ENCODE results near the gene CAMKK2. TPM values are rescaled to one million over a fixed set of nuclear protein-coding genes. Genes with fewer than 3 reads are reported as not detected.
"Not testable (repeated sequence)": the region's sequence is repeated elsewhere in the genome, so short reads cannot be mapped to it uniquely, and the experiment has no call there.

The CAMKK2 gene
- total RNA-seq, 1 donor from 2014 or later: 34.4 TPM

- H3K36me3 Mint-ChIP-seq: no peaks in the 10 kb centered on the region
- no peak overlapping the region for H3K27ac Mint-ChIP-seq
- H3K27me3 Mint-ChIP-seq: no peaks in the 10 kb centered on the region
- no peak for TF ChIP-seq CTCF (conservative IDR thresholded peaks at IDR 0.05)
- no peak overlapping the region for H3K4me3 Mint-ChIP-seq
- H3K9me3 Mint-ChIP-seq: no peaks in the 10 kb centered on the region
- no peak for DNase-seq (ENCODE audit: extremely low spot score, unreplicated experiment)
- peaks cover 7% of the 10 kb centered on the region for H3K4me1 Mint-ChIP-seq (ENCODE audit: unreplicated experiment)
Observed at GRCh38 chr12:121284551-121285390, 11.7 kb downstream of the CAMKK2 start.

DNA sequence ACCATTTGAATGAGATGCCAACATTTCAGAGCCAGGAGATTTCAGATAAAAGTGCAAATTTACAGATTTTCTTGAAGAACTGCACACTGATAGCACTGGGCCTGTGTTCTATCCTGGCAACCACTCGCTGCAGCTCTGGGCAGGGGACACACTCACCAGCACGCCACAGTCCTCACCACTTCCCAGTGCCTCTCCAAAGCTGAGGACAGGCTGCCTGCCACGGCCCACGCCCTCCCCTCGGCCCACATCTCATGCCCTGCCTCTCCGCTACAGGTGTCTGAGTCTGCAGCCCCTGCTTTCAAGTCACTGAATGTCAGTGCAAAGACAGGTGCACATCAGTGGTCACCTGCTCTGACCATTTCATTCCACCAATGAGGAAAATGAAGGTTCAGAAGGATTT, 12.7 kb downstream of the CAMKK2 start:
- Mint-ChIP-seq H3K9me3 (no peaks in the 10 kb centered on the region), H3K4me3 (no peak overlapping the region), H3K27me3 (no peaks in the 10 kb centered on the region), H3K4me1 (ENCODE audit: unreplicated experiment) (peaks cover 7% of the 10 kb centered on the region), H3K27ac (no peak overlapping the region), H3K36me3 (no peaks in the 10 kb centered on the region)
- TF ChIP-seq CTCF (conservative IDR thresholded peaks at IDR 0.05): no peak
- DNase-seq (ENCODE audit: extremely low spot score, unreplicated experiment): no peak

GRCh38 chr12:121283388-121283787, 13.1 kb downstream of the CAMKK2 start:
- TF ChIP-seq CTCF (conservative IDR thresholded peaks at IDR 0.05): no peak

DNA sequence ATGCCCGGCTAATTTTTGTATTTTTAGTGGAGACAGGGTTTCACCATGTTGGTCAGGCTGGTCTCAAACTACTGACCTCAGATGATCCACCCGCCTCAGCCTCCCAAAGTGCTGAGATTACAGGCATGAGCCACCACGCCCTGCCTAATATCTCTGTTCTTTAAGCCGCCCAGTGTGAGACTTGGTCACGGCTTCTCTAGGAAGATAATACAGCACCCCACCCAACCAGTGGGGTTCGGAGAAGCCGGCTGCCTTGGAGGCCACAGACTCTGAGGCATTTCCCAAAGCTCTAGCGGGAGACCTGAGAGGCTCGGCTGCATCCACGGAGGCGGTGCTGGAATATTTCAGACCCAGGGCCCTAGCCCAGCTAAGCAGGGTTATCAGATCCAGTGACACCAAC, 13.6 kb downstream of the CAMKK2 start:
- not testable (repeated sequence) for H3K4me1 Mint-ChIP-seq (ENCODE audit: unreplicated experiment); DNase-seq (ENCODE audit: extremely low spot score, unreplicated experiment); H3K36me3 Mint-ChIP-seq; H3K27ac Mint-ChIP-seq; H3K9me3 Mint-ChIP-seq; H3K4me3 Mint-ChIP-seq; H3K27me3 Mint-ChIP-seq

More at GRCh38 chr12:121283388-121283787, 13.1 kb downstream of the CAMKK2 start:
- peaks cover 3% of the 10 kb centered on the region for H3K36me3 Mint-ChIP-seq
- no peak for DNase-seq (ENCODE audit: extremely low spot score, unreplicated experiment)
- no peaks in the 10 kb centered on the region for H3K27me3 Mint-ChIP-seq
- H3K27ac Mint-ChIP-seq: no peak overlapping the region
- H3K4me3 Mint-ChIP-seq: no peak overlapping the region
- no peaks in the 10 kb centered on the region for H3K9me3 Mint-ChIP-seq
- H3K4me1 Mint-ChIP-seq (ENCODE audit: unreplicated experiment): peaks cover 4% of the 10 kb centered on the region

GRCh38 chr12:121282072-121282742, 14.3 kb downstream of the CAMKK2 start:
- no peaks in the 10 kb centered on the region for H3K27me3 Mint-ChIP-seq
- no peak overlapping the region for H3K4me3 Mint-ChIP-seq
- H3K4me1 Mint-ChIP-seq (ENCODE audit: unreplicated experiment): no peaks in the 10 kb centered on the region
- TF ChIP-seq CTCF (conservative IDR thresholded peaks at IDR 0.05): no peak
- H3K36me3 Mint-ChIP-seq: peaks cover 7% of the 10 kb centered on the region
- no peak overlapping the region for H3K27ac Mint-ChIP-seq
- no peaks in the 10 kb centered on the region for H3K9me3 Mint-ChIP-seq
- DNase-seq (ENCODE audit: extremely low spot score, unreplicated experiment): no peak

DNA sequence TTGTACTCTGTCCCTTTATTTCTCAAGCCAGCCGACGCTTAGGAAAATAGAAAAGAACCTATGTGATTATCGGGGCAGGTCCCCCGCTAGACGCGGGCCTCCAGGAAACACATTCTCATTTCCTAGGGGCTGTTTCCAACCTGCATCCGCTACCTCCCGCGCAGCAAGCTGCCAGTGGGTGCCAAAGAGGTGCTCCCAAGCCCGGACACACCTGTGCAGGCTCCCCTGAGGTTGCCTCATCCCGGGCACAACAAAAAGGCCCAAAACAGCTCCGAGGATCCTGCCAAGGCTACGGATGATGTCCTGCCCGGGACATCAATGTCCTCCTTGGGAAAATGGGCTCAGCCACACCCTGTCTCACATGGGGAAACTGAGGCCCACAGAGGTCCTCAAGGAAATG, 15.4 kb downstream of the CAMKK2 start:
- H3K4me1 Mint-ChIP-seq (ENCODE audit: unreplicated experiment); H3K27me3 Mint-ChIP-seq; H3K4me3 Mint-ChIP-seq; H3K27ac Mint-ChIP-seq; H3K9me3 Mint-ChIP-seq; H3K36me3 Mint-ChIP-seq; DNase-seq (ENCODE audit: extremely low spot score, unreplicated experiment): not testable (repeated sequence)

DNA sequence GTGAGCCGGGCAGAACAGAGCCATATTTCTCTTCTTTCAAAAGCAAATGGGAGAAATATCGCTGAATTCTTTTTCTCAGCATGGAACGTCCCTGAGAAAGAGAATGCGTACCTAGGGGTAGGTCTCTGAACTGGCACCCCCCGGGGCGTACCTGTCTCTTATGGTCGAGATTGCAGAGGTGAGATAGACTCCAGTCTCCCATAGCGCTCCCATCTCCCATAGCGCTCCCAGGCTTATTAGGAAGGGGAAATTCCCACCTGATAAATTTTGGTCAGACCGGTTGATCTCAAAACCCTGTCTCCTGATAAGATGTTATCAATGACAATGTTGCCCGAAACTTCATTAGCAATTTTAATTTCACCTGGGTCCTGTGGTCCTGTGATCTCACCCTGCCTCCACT, 16.0 kb downstream of the CAMKK2 start:
- not testable (repeated sequence) for H3K4me3 Mint-ChIP-seq; H3K4me1 Mint-ChIP-seq (ENCODE audit: unreplicated experiment); H3K36me3 Mint-ChIP-seq; H3K27ac Mint-ChIP-seq; H3K27me3 Mint-ChIP-seq; H3K9me3 Mint-ChIP-seq; DNase-seq (ENCODE audit: extremely low spot score, unreplicated experiment)
